Peyer's patch (tissue), 4 donors: ENCODE results near the gene RCN1.

Experiments
- POLR2A ChIP-seq, 2 donors: fragments of 450-650 bp; IDR thresholded peaks; one replicate each; pipeline ENCODE4 v1.5.1; 2017; ENCODE audit warnings: antibody characterized with exemption in 2 of 2, mild to moderate bottlenecking in 2 of 2, moderate library complexity in 2 of 2
- TF ChIP-seq, protein P1 (sequence below), 6 experiments: fragments of 450-650 bp in 4 of 6; fragments of 200-600 bp in 2 of 6; sonication (generic) in 1 of 6; IDR thresholded peaks; one replicate each; pipeline ENCODE4 v1.5.1; 2017 to 2019; ENCODE audit warnings: antibody characterized with exemption in 6 of 6, mild to moderate bottlenecking in 3 of 6, moderate library complexity in 1 of 6

DNA sequence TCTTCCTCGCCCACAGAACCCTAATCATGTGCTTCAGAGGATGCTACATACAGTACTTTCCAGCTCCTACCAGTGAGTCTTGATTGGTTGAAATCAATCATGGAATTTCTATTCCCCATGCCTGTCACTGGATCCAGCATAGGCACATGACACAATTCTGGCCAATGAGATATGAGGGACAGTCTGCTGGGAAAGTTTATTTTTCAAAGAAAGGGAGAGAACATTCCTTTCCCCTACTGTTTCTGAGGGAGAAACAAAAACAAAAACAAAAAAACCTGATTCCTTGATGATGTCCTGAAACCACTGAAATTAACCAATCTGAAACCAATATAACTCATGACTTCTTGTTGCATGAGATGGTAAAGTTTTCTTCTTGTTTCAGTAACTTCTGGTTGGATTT lies 3.3 kb upstream of the RCN1 start:
- TF ChIP-seq POLR2A (IDR thresholded peaks at IDR 0.05): no peak
- TF ChIP-seq, protein P1, sequence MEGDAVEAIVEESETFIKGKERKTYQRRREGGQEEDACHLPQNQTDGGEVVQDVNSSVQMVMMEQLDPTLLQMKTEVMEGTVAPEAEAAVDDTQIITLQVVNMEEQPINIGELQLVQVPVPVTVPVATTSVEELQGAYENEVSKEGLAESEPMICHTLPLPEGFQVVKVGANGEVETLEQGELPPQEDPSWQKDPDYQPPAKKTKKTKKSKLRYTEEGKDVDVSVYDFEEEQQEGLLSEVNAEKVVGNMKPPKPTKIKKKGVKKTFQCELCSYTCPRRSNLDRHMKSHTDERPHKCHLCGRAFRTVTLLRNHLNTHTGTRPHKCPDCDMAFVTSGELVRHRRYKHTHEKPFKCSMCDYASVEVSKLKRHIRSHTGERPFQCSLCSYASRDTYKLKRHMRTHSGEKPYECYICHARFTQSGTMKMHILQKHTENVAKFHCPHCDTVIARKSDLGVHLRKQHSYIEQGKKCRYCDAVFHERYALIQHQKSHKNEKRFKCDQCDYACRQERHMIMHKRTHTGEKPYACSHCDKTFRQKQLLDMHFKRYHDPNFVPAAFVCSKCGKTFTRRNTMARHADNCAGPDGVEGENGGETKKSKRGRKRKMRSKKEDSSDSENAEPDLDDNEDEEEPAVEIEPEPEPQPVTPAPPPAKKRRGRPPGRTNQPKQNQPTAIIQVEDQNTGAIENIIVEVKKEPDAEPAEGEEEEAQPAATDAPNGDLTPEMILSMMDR (IDR thresholded peaks at IDR 0.05): no peak
